MCF 10A (cell line): ENCODE measurements around the gene LPGAT1. TPM values are rescaled to one million over a fixed set of nuclear protein-coding genes. Genes with fewer than 3 reads are reported as not detected.

Experiments
- BruUV-seq: library from RNA; stranded (reverse); fragments of 400-500 nt; replicated peaks from 2 replicates; lab custom pipeline; 2021; lab: Mats Ljungman, UMichigan
- CTCF ChIA-PET: fragments of 300-600 bp; sonication (Branson Sonifier 250); formaldehyde crosslinking; extraction: SDS; loops from one replicate; lab custom pipeline; 2021; ENCODE audit warnings: antibody characterized with exemption, inconsistent platforms; lab: Yijun Ruan, JAX
- POLR2A ChIA-PET: fragments of 300-600, 350-650 bp; sonication (Branson Sonifier 250); formaldehyde crosslinking; extraction: SDS; loops from one replicate; lab custom pipeline; 2020; ENCODE audit warnings: antibody characterized with exemption, inconsistent platforms; lab: Yijun Ruan, JAX
- DNase-seq: peaks from one replicate; pipeline ENCODE4 v3.0.0-alpha.2; 2018; ENCODE audit not compliant: unreplicated experiment
- H3K27ac Mint-ChIP-seq: one replicate; pipeline ENCODE4 v1.8.0; 2022; ENCODE audit warnings: mild to moderate bottlenecking, low read depth, mixed read lengths; ENCODE audit not compliant: unreplicated experiment
- H3K27me3 Mint-ChIP-seq: one replicate; pipeline ENCODE4 v1.8.0; 2022; ENCODE audit warnings: mixed read lengths; ENCODE audit not compliant: insufficient read depth, unreplicated experiment
- H3K36me3 Mint-ChIP-seq: one replicate; pipeline ENCODE4 v1.8.0; 2022; ENCODE audit warnings: mild to moderate bottlenecking, moderate library complexity, mixed read lengths; ENCODE audit not compliant: insufficient read depth, unreplicated experiment
- H3K4me1 Mint-ChIP-seq: one replicate; pipeline ENCODE4 v1.8.0; 2022; ENCODE audit warnings: mixed read lengths; ENCODE audit not compliant: insufficient read depth, unreplicated experiment
- H3K4me3 Mint-ChIP-seq: one replicate; pipeline ENCODE4 v1.8.0; 2022; ENCODE audit warnings: mild to moderate bottlenecking, moderate library complexity, mixed read lengths; ENCODE audit not compliant: unreplicated experiment
- H3K9me3 Mint-ChIP-seq: one replicate; pipeline ENCODE4 v1.8.0; 2022; ENCODE audit warnings: mixed read lengths; ENCODE audit not compliant: unreplicated experiment
- CTCF ChIP-seq: fragments of 200-600 bp; IDR thresholded peaks from one replicate; pipeline ENCODE4 v1.8.0; 2022; ENCODE audit warnings: antibody characterized with exemption, mild to moderate bottlenecking; ENCODE audit not compliant: unreplicated experiment
- intact Hi-C: fragments of 100-400 bp; cut with micrococcal nuclease; formaldehyde crosslinking; loops from 2 replicates; pipeline ENCODE4 v1.14.1; 2022
- total RNA-seq: library from RNA; stranded (reverse); gene quantifications from 2 replicates; pipeline ENCODE4 v1.2.3, GENCODE V29; 2022

LPGAT1 gene
- total RNA-seq, 1 experiment from 2014 or later, result 76.2 TPM

- no peak for TF ChIP-seq CTCF
- BruUV-seq, result TSS peak; percentile 4
- H3K4me3 Mint-ChIP-seq, result no peak overlapping the region
- H3K4me1 Mint-ChIP-seq, result peaks cover 21% of the 10 kb centered on the region
- no peaks in the 10 kb centered on the region for H3K36me3 Mint-ChIP-seq
- H3K27me3 Mint-ChIP-seq, result no peaks in the 10 kb centered on the region
- ChIA-PET CTCF (interaction anchor here (0.6 to 4.8 kb wide), 15 partner anchors 10 to 715 kb away, joined by 3 to 26 read pairs (median 4); no protein-coding TSS in a partner anchor), POLR2A (interaction anchor here (0.5 to 1.9 kb wide), 11 partner anchors 9 to 99 kb away, joined by 3 to 9 read pairs (median 4); no protein-coding TSS in a partner anchor)
- peak; percentile 62 for DNase-seq
- intact Hi-C loops, result no loop called here
- H3K9me3 Mint-ChIP-seq, result no peaks in the 10 kb centered on the region
- no peak overlapping the region for H3K27ac Mint-ChIP-seq
These were observed 88.8 kb downstream of the LPGAT1 start for GRCh38 chr1:211741788-211742187.

GRCh38 chr1:211741116-211741515 lies 89.4 kb downstream of the LPGAT1 start:
- no peak for TF ChIP-seq CTCF
- Mint-ChIP-seq H3K27ac (no peak overlapping the region), H3K27me3 (no peaks in the 10 kb centered on the region), H3K4me1 (peaks cover 23% of the 10 kb centered on the region), H3K9me3 (no peaks in the 10 kb centered on the region), H3K36me3 (no peaks in the 10 kb centered on the region), H3K4me3 (no peak overlapping the region)
- DNase-seq, result peak; percentile 31
- ChIA-PET CTCF (interaction anchor here (0.6 to 4.8 kb wide), 10 partner anchors 9 to 715 kb away, joined by 3 to 26 read pairs (median 4); no protein-coding TSS in a partner anchor), POLR2A (interaction anchor here (0.5 to 1.9 kb wide), 8 partner anchors 9 to 100 kb away, joined by 3 to 9 read pairs (median 4); no protein-coding TSS in a partner anchor)
- intact Hi-C loops, result no loop called here
- BruUV-seq, result no TSS peak

GRCh38 chr1:211739671-211740411 lies 90.7 kb downstream of the LPGAT1 start:
- DNase-seq, result no peak
- no peak for TF ChIP-seq CTCF
- no peaks in the 10 kb centered on the region for H3K9me3 Mint-ChIP-seq
- ChIA-PET CTCF (interaction anchor here (0.6 to 4.8 kb wide), 11 partner anchors 10 to 717 kb away, joined by 3 to 26 read pairs (median 4); no protein-coding TSS in a partner anchor), POLR2A (interaction anchor here (0.8 to 1.9 kb wide), 4 partner anchors 10 to 26 kb away, joined by 3 to 5 read pairs (median 4); no protein-coding TSS in a partner anchor)
- no peak overlapping the region for H3K27ac Mint-ChIP-seq
- peaks cover 36% of the 10 kb centered on the region for H3K4me1 Mint-ChIP-seq
- H3K27me3 Mint-ChIP-seq, result no peaks in the 10 kb centered on the region
- intact Hi-C loops, result no loop called here
- BruUV-seq, result no TSS peak
- no peak overlapping the region for H3K4me3 Mint-ChIP-seq
- H3K36me3 Mint-ChIP-seq, result no peaks in the 10 kb centered on the region

GRCh38 chr1:211738691-211739301 lies 91.8 kb downstream of the LPGAT1 start:
- ChIA-PET POLR2A (interaction anchor here (0.8 to 1.3 kb wide), 5 partner anchors 9 to 206 kb away, joined by 3 to 4 read pairs (median 3); no protein-coding TSS in a partner anchor), CTCF (interaction anchor here (0.6 to 1.9 kb wide), 5 partner anchors 9 to 718 kb away, joined by 3 to 9 read pairs (median 3); no protein-coding TSS in a partner anchor)
- TF ChIP-seq CTCF, result no peak
- intact Hi-C loops, result no loop called here
- Mint-ChIP-seq H3K36me3 (no peaks in the 10 kb centered on the region), H3K4me1 (peaks cover 46% of the 10 kb centered on the region), H3K4me3 (no peak overlapping the region), H3K27ac (no peak overlapping the region), H3K9me3 (no peaks in the 10 kb centered on the region), H3K27me3 (no peaks in the 10 kb centered on the region)
- DNase-seq, result no peak
- BruUV-seq, result no TSS peak
